Measurements from ENCODE around the gene ELL. TPM values are rescaled to one million over a fixed set of nuclear protein-coding genes. Genes with fewer than 3 reads are reported as not detected.

The ELL gene
- total RNA-seq, 1 experiment from 2014 or later: 17.3 TPM

DNA sequence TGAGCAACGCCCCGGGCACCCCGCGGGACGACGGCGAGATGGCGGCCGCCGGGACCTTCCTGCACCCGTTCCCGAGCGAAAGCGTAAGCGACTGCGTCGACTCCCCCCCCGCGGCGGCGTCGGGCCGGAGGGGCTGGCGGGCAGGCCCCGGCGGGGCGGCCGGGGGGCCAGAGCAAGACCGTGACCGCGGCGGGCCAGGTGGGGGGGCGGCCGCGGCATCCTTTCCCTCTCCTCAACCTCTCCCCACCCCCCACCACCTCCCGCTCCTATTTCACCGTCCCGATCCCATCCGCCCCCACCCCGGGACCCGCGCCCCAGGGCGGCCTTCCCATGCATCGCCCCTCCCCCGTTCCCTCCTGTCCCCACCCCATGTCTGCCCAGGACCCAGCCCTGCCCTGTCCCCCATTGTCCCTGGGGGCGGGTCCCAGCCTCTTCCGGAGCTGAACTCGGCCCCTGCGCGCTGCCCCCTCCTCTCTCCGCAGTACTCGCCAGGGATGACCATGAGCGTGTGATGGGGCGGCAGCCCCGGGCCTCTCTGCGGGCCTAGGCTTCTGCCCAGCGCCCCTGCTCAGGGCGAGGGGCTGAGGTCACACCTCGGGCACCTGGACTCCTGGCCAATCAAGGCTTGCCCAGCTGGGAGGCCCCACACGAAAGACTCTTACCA lies 88.0 kb downstream of the ELL start:
- H3K9me3 Mint-ChIP-seq: no peaks in the 10 kb centered on the region
- peak overlapping the region; percentile 61 for H3K4me3 Mint-ChIP-seq
- H3K4me1 Mint-ChIP-seq: peaks cover 31% of the 10 kb centered on the region
- H3K27me3 Mint-ChIP-seq (ENCODE audit: low read depth): no peaks in the 10 kb centered on the region
- 0 out of 2 replicates have a peak, but pooled peaks have one; percentile 39 for TF ChIP-seq MYBL2 (CRISPR knock-in tag; IDR thresholded peaks at IDR 0.05)
- TF ChIP-seq ZNF416 (CRISPR knock-in tag; IDR thresholded peaks at IDR 0.05): peak; percentile 45; the same call in 1 of the 2 replicates
- TF ChIP-seq, protein P1, sequence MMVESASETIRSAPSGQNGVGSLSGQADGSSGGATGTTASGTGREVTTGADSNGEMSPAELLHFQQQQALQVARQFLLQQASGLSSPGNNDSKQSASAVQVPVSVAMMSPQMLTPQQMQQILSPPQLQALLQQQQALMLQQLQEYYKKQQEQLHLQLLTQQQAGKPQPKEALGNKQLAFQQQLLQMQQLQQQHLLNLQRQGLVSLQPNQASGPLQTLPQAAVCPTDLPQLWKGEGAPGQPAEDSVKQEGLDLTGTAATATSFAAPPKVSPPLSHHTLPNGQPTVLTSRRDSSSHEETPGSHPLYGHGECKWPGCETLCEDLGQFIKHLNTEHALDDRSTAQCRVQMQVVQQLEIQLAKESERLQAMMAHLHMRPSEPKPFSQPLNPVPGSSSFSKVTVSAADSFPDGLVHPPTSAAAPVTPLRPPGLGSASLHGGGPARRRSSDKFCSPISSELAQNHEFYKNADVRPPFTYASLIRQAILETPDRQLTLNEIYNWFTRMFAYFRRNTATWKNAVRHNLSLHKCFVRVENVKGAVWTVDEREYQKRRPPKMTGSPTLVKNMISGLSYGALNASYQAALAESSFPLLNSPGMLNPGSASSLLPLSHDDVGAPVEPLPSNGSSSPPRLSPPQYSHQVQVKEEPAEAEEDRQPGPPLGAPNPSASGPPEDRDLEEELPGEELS (CRISPR knock-in tag; IDR thresholded peaks at IDR 0.05): 0 out of 2 replicates have a peak, but pooled peaks have one; percentile 42
- TF ChIP-seq ZNF532 (CRISPR knock-in tag; IDR thresholded peaks at IDR 0.05; ENCODE audit: borderline replicate concordance): no peak
- no peak for TF ChIP-seq CBFB (CRISPR knock-in tag; IDR thresholded peaks at IDR 0.05; ENCODE audit: low read depth)
- TF ChIP-seq, protein P2, sequence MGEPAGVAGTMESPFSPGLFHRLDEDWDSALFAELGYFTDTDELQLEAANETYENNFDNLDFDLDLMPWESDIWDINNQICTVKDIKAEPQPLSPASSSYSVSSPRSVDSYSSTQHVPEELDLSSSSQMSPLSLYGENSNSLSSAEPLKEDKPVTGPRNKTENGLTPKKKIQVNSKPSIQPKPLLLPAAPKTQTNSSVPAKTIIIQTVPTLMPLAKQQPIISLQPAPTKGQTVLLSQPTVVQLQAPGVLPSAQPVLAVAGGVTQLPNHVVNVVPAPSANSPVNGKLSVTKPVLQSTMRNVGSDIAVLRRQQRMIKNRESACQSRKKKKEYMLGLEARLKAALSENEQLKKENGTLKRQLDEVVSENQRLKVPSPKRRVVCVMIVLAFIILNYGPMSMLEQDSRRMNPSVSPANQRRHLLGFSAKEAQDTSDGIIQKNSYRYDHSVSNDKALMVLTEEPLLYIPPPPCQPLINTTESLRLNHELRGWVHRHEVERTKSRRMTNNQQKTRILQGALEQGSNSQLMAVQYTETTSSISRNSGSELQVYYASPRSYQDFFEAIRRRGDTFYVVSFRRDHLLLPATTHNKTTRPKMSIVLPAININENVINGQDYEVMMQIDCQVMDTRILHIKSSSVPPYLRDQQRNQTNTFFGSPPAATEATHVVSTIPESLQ (CRISPR knock-in tag; IDR thresholded peaks at IDR 0.05): no peak
- TF ChIP-seq ZNF263 (CRISPR knock-in tag; IDR thresholded peaks at IDR 0.05; ENCODE audit: low read depth): peak; percentile 47; the same call in 1 of the 2 replicates
- peak; percentile 19; the same call in 1 of the 2 replicates for TF ChIP-seq USF1 (CRISPR knock-in tag; IDR thresholded peaks at IDR 0.05)
- peak; percentile 46; the same call in 1 of the 2 replicates for TF ChIP-seq SP1 (CRISPR knock-in tag; conservative IDR thresholded peaks at IDR 0.05)
- TF ChIP-seq E2F5 (CRISPR knock-in tag; IDR thresholded peaks at IDR 0.05): 0 out of 2 replicates have a peak, but pooled peaks have one; percentile 44
- TF ChIP-seq NR1H2 (CRISPR knock-in tag; IDR thresholded peaks at IDR 0.05): no peak
- no peak for TF ChIP-seq TEAD1 (CRISPR knock-in tag; IDR thresholded peaks at IDR 0.05)
- peaks cover 3% of the 10 kb centered on the region for H3K36me3 Mint-ChIP-seq
- ChIA-PET CTCF (interaction anchor here (1.0 to 2.5 kb wide), 7 partner anchors 12 to 154 kb away, joined by 3 to 9 read pairs (median 4); partner anchors contain the start of gene GDF15), POLR2A (interaction anchor here (0.9 to 2.0 kb wide), 2 partner anchors 15 to 17 kb away, joined by 3 to 12 read pairs; partner anchors contain the start of gene SSBP4)
- peak; percentile 76 for DNase-seq (ENCODE audit: low spot score)
- no peak overlapping the region for H3K27ac Mint-ChIP-seq
- ATAC-seq: peak; percentile 18
